H1 (cell line): Measurements from ENCODE around the gene TTC8. TPM values are rescaled to one million over a fixed set of nuclear protein-coding genes. Genes with fewer than 3 reads are reported as not detected.

Source experiments
- CTCF ChIA-PET: fragments of 300-600 bp; sonication (Branson Sonifier 250); formaldehyde crosslinking; loops from one replicate; lab custom pipeline; 2021; ENCODE audit not compliant: partially characterized antibody; lab: Charles Lee
- POLR2A ChIA-PET: fragments of 300-600 bp; sonication (Branson Sonifier 250); formaldehyde crosslinking; loops from one replicate; lab custom pipeline; 2021; ENCODE audit warnings: inconsistent platforms; ENCODE audit not compliant: partially characterized antibody; lab: Charles Lee
- DNase-seq, 2 experiments: peaks; one replicate each; pipeline versions ENCODE4 v3.0.0 to v3.0.0-alpha.2; 2010 to 2022; ENCODE audit warnings: low spot score in 2 of 2, low read depth in 1 of 2, mixed read lengths in 1 of 2
- FAIRE-seq: peaks from 2 replicates; lab custom pipeline; 2011; peaks lifted over from hg19 to GRCh38; lab: Jason Lieb, UNC
- H2AFZ ChIP-seq: 2 replicates; pipeline ENCODE4 v1.8.1; 2012; ENCODE audit warnings: low read length, inconsistent platforms
- H2AK5ac ChIP-seq: 2 replicates; pipeline ENCODE4 v1.6.1; 2013; ENCODE audit warnings: low read depth, low read length
- H2BK120ac ChIP-seq: replicated peaks from 2 replicates; pipeline ENCODE3; 2013; ENCODE audit warnings: low read depth, low read length, inconsistent platforms
- H2BK12ac ChIP-seq: 2 replicates; pipeline ENCODE4 v1.6.1; 2013; ENCODE audit warnings: low read depth, low read length
- H2BK15ac ChIP-seq: 2 replicates; pipeline ENCODE4 v1.6.1; 2013; ENCODE audit warnings: low read length
- H2BK20ac ChIP-seq: 2 replicates; pipeline ENCODE4 v1.6.1; 2013; ENCODE audit warnings: low read length
- H2BK5ac ChIP-seq: 2 replicates; pipeline ENCODE4 v1.6.1; 2013; ENCODE audit warnings: low read depth, low read length
- H3K14ac ChIP-seq: 2 replicates; pipeline ENCODE4 v1.6.1; 2013; ENCODE audit warnings: inconsistent platforms; ENCODE audit not compliant: insufficient read length
- H3K18ac ChIP-seq: 2 replicates; pipeline ENCODE4 v1.6.1; 2013; ENCODE audit warnings: low read length; ENCODE audit errors: extremely low read depth
- H3K23ac ChIP-seq: 2 replicates; pipeline ENCODE4 v1.6.1; 2013; ENCODE audit warnings: inconsistent platforms; ENCODE audit not compliant: insufficient read length
- H3K23me2 ChIP-seq: 2 replicates; pipeline ENCODE4 v1.6.1; 2013; ENCODE audit warnings: low read depth, low read length
- H3K27ac ChIP-seq: 2 replicates; pipeline ENCODE4 v1.6.1; 2011; ENCODE audit warnings: low read depth, low read length, inconsistent platforms
- H3K27me3 ChIP-seq, 4 experiments: replicated peaks in 1 of 4; 1 replicate in 1 of 4; 2 replicates in 3 of 4; pipeline versions ENCODE4 v1.6.1 to v1.8.1; 2011 to 2013; ENCODE audit warnings: low read length in 3 of 4, mild to moderate bottlenecking in 3 of 4, inconsistent platforms in 2 of 4, mixed read lengths in 2 of 4, moderate library complexity in 1 of 4; ENCODE audit not compliant: control insufficient read depth in 3 of 4, insufficient read depth in 3 of 4; ENCODE audit errors: extremely low read depth in 1 of 4
- H3K36me3 ChIP-seq, 4 experiments: 2 replicates each; pipeline versions ENCODE4 v1.6.1 to v1.8.1; 2011 to 2013; ENCODE audit warnings: mild to moderate bottlenecking in 4 of 4, low read length in 3 of 4, moderate library complexity in 2 of 4, control low read depth in 1 of 4, inconsistent platforms in 1 of 4; ENCODE audit not compliant: insufficient read depth in 4 of 4, control insufficient read depth in 2 of 4
- H3K4ac ChIP-seq: replicated peaks from 2 replicates; pipeline ENCODE3; 2013; ENCODE audit warnings: low read length, low read depth, mixed read lengths, inconsistent platforms; ENCODE audit not compliant: insufficient read length
- H3K4me1 ChIP-seq, 4 experiments: replicated peaks in 1 of 4; 1 replicate in 1 of 4; 2 replicates in 3 of 4; pipeline versions ENCODE4 v1.6.1 to v1.8.1; 2011 to 2013; ENCODE audit warnings: low read length in 3 of 4, inconsistent platforms in 2 of 4, mixed read lengths in 1 of 4; ENCODE audit not compliant: insufficient read depth in 4 of 4, control insufficient read depth in 3 of 4
- H3K4me2 ChIP-seq, 2 experiments: 2 replicates each; pipeline versions ENCODE4 v1.6.1 to v1.8.1; 2011 to 2013; ENCODE audit warnings: low read depth in 2 of 2, low read length in 2 of 2, control low read depth in 1 of 2, inconsistent platforms in 1 of 2, mild to moderate bottlenecking in 1 of 2; ENCODE audit not compliant: insufficient read depth in 1 of 2
- H3K4me3 ChIP-seq, 4 experiments: fragments of 200-600, 300-600 bp in 1 of 4; sonication (generic), shearing (Covaris generic), sonication (Bioruptor Twin) in 1 of 4; 2 replicates each; pipeline versions ENCODE4 v1.5.1 to v1.8.1; 2011 to 2016; ENCODE audit warnings: low read length in 4 of 4, low read depth in 3 of 4, control low read depth in 2 of 4, inconsistent platforms in 2 of 4, mild to moderate bottlenecking in 2 of 4, mixed read lengths in 1 of 4, moderate library complexity in 1 of 4; ENCODE audit not compliant: insufficient read depth in 2 of 4; ENCODE audit errors: extremely low read depth in 1 of 4
- H3K56ac ChIP-seq: replicated peaks from 2 replicates; pipeline ENCODE3; 2013; ENCODE audit warnings: low read depth, mild to moderate bottlenecking, mixed read lengths, low read length, inconsistent platforms; ENCODE audit not compliant: insufficient read length
- H3K79me1 ChIP-seq: 2 replicates; pipeline ENCODE4 v1.6.1; 2013; ENCODE audit warnings: low read depth, low read length, control low read depth
- H3K79me2 ChIP-seq, 2 experiments: 2 replicates each; pipeline versions ENCODE4 v1.6.1 to v1.8.1; 2012 to 2013; ENCODE audit warnings: low read length in 2 of 2, mild to moderate bottlenecking in 2 of 2, inconsistent platforms in 1 of 2; ENCODE audit not compliant: insufficient read depth in 2 of 2, control insufficient read depth in 1 of 2
- H3K9ac ChIP-seq, 4 experiments: replicated peaks in 1 of 4; 1 replicate in 1 of 4; 2 replicates in 3 of 4; pipeline versions ENCODE4 v1.6.1 to v1.8.1; 2011 to 2013; ENCODE audit warnings: low read depth in 3 of 4, low read length in 3 of 4, control low read depth in 2 of 4, mild to moderate bottlenecking in 2 of 4, moderate library complexity in 2 of 4, inconsistent platforms in 1 of 4; ENCODE audit errors: extremely low read depth in 1 of 4
- H3K9me3 ChIP-seq, 2 experiments: 2 replicates each; pipeline versions ENCODE4 v1.6.1 to v1.8.1; 2012 to 2013; ENCODE audit warnings: mild to moderate bottlenecking in 2 of 2, moderate library complexity in 2 of 2, control low read depth in 1 of 2, inconsistent platforms in 1 of 2, low read depth in 1 of 2, low read length in 1 of 2, mixed read lengths in 1 of 2; ENCODE audit not compliant: insufficient read depth in 2 of 2
- H4K20me1 ChIP-seq, 2 experiments: replicated peaks in 1 of 2; 2 replicates each; pipeline versions ENCODE3 to v1.8.1; 2011 to 2013; ENCODE audit warnings: inconsistent platforms in 2 of 2, low read length in 2 of 2, mild to moderate bottlenecking in 1 of 2; ENCODE audit not compliant: insufficient read depth in 2 of 2, control insufficient read depth in 1 of 2
- H4K5ac ChIP-seq: 2 replicates; pipeline ENCODE4 v1.6.1; 2013; ENCODE audit warnings: low read length, low read depth, mixed read lengths, inconsistent platforms; ENCODE audit not compliant: insufficient read length
- H4K8ac ChIP-seq: 2 replicates; pipeline ENCODE4 v1.8.0; 2013; ENCODE audit warnings: mild to moderate bottlenecking, moderate library complexity, low read length, inconsistent platforms; ENCODE audit not compliant: insufficient read depth; ENCODE audit errors: extremely low read depth
- H4K91ac ChIP-seq: replicated peaks from 2 replicates; pipeline ENCODE3; 2013; ENCODE audit warnings: low read length, mixed read lengths, inconsistent platforms; ENCODE audit not compliant: insufficient read length
- BCL11A ChIP-seq, 2 experiments: IDR thresholded peaks; one replicate each; pipeline ENCODE4 v1.6.1; 2011; ENCODE audit warnings: low read depth in 2 of 2, low read length in 2 of 2, mild to moderate bottlenecking in 2 of 2
- KDM1A ChIP-seq: fragments of 200-600, 300-600 bp; sonication (generic); IDR thresholded peaks from 2 replicates; pipeline ENCODE4 v1.7.1; 2016; ENCODE audit warnings: mild to moderate bottlenecking, low read length, borderline replicate concordance
- POLR2AphosphoS5 ChIP-seq: IDR thresholded peaks from 2 replicates; pipeline ENCODE4 v1.6.1; 2011; ENCODE audit warnings: low read depth, low read length
- RXRA ChIP-seq: IDR thresholded peaks from 2 replicates; pipeline ENCODE4 v1.6.1; 2011; ENCODE audit warnings: low read depth, mild to moderate bottlenecking, low read length, moderate library complexity; ENCODE audit not compliant: insufficient read depth
- SP1 ChIP-seq: IDR thresholded peaks from 2 replicates; pipeline ENCODE4 v1.6.1; 2011; ENCODE audit warnings: low read depth, low read length
- TAF7 ChIP-seq: optimal IDR thresholded peaks from 2 replicates; pipeline ENCODE3; 2011; ENCODE audit warnings: low read depth, mild to moderate bottlenecking, inconsistent platforms, low read length, moderate library complexity, borderline replicate concordance
- WGBS, 2 experiments: shearing (Covaris generic) in 1 of 2; methylation state at CpG; one replicate each; pipeline versions ENCODE4 v1.1.6 to v1.1.7; 2013 to 2015; ENCODE audit warnings: low lambda C conversion rate in 2 of 2, mixed read lengths in 2 of 2, inconsistent platforms in 1 of 2, low coverage in 1 of 2, missing lambda C conversion rate in 1 of 2; ENCODE audit not compliant: insufficient replicate concordance in 2 of 2, insufficient coverage in 1 of 2, insufficient read length in 1 of 2; ENCODE audit errors: extremely low coverage in 1 of 2, missing lambda C conversion rate in 1 of 2; 5-methylcytosine and 5-hydroxymethylcytosine counted together
- polyA plus RNA-seq, 7 experiments: library from polyadenylated mRNA; depleted of rRNA in 3 of 7; stranded (reverse) in 5 of 7; unstranded in 2 of 7; fragments of >200 nt in 5 of 7; fragments of 200-250 nt in 2 of 7; gene quantifications; 1 replicate in 5 of 7; 2 replicates in 1 of 7; 4 replicates in 1 of 7; pipeline versions ENCODE4 v1.2.1 to v1.2.3, GENCODE V29; 2011 to 2013; ENCODE audit warnings: missing spikeins in 2 of 7, mixed read lengths in 2 of 7
- total RNA-seq: library from RNA; stranded (reverse); fragmentation: NEBNext Ultra II Directional; extraction: Animal tissue kit (Norgen Biotek cat#: 25700); gene quantifications from 2 replicates; pipeline ENCODE4 v1.2.1, GENCODE V29; 2021
- TF ChIP-seq, protein P1 (sequence below): IDR thresholded peaks from 2 replicates; pipeline ENCODE4 v1.6.1; 2012; ENCODE audit warnings: low read length, inconsistent platforms

Gene TTC8
- total and polyA plus RNA-seq, 2 of the 8 experiments (the other 6 are each of a cell fraction or from before 2014, with no cell fraction given): 13.1 to 13.5 TPM

DNA sequence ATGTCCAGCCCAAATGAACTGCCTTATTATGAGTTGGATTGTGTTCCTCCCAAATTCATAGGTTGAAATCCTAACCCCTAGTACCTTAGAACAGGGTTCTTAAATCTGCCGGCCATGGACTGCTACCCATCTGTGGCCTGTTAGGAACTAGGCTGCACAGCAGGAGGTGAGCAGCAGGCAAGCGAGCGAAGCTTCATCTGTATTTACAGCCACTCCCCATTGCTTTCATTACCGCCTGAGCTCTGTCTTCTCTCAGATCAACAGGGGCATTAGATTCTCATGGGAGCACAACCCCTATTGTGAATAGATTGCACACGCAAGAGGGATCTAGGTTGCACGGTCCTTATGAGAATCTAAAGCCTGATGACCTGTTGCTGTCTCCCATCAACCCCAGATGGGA is 21.9 kb upstream of the TTC8 start (continued):
- TF ChIP-seq SP1: no peak

DNA sequence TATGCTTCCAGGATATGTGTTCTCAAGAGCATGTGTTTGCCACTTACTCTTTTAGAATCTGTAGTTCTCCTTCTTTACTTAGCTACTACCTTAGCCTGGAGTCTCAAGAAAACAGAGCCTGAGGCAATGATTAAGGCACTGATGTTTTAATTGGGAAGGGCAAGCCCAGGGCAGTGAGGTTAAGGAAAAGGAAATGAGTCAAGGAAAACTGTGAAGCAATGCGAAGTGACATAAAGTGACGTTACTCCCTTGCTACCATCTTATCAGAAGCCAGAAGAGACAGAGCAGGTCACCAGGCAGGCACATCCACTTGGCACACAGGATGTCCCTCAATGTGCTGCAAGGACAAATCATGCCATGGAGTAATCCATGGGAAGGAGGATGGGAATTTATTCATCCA is 20.4 kb upstream of the TTC8 start:
- H3K14ac ChIP-seq: no peak overlapping the region
- H3K4me3 ChIP-seq: no peak overlapping the region
- DNase-seq (no peak), FAIRE-seq (no peak)
- H3K4ac ChIP-seq: no peak overlapping the region
- H2AFZ ChIP-seq: no peak overlapping the region
- H2BK20ac ChIP-seq: no peak overlapping the region
- H3K56ac ChIP-seq: no peak overlapping the region
- no peak overlapping the region for H3K9ac ChIP-seq
- peaks cover 7 to 8% of the 10 kb centered on the region in 2 experiments; a peak in 2 of 4 replicates for H3K9me3 ChIP-seq
- no peak overlapping the region for H2AK5ac ChIP-seq
- CTCF ChIA-PET: no interaction called here
- no peak overlapping the region for H2BK120ac ChIP-seq
- POLR2A ChIA-PET: no interaction called here
- no peaks in the 10 kb centered on the region for H4K20me1 ChIP-seq
- H3K18ac ChIP-seq: no peak overlapping the region
- H3K23ac ChIP-seq: no peak overlapping the region
- H3K23me2 ChIP-seq: no peaks in the 10 kb centered on the region
- no peak overlapping the region for H3K4me2 ChIP-seq
- 100% methylated on average over 2 of the region's 2 CpGs; no CpG with 5 or more reads in 1 of the 2 experiments for WGBS, 2 experiments
- no peaks in the 10 kb centered on the region for H3K27me3 ChIP-seq
- H4K8ac ChIP-seq: no peak overlapping the region
- no peak overlapping the region for H3K27ac ChIP-seq
- H4K91ac ChIP-seq: no peak overlapping the region
- H2BK5ac ChIP-seq: no peak overlapping the region
- TF ChIP-seq POLR2AphosphoS5 (no peak), TAF7 (no peak), BCL11A (IDR thresholded peaks at IDR 0.05; ENCODE audit: low read depth in 2 of 2, low read length in 2 of 2) (no peak), KDM1A (no peak), RXRA (no peak)
- TF ChIP-seq, protein P1, sequence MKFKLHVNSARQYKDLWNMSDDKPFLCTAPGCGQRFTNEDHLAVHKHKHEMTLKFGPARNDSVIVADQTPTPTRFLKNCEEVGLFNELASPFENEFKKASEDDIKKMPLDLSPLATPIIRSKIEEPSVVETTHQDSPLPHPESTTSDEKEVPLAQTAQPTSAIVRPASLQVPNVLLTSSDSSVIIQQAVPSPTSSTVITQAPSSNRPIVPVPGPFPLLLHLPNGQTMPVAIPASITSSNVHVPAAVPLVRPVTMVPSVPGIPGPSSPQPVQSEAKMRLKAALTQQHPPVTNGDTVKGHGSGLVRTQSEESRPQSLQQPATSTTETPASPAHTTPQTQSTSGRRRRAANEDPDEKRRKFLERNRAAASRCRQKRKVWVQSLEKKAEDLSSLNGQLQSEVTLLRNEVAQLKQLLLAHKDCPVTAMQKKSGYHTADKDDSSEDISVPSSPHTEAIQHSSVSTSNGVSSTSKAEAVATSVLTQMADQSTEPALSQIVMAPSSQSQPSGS: no peak
- no peaks in the 10 kb centered on the region for H3K4me1 ChIP-seq
- no peaks in the 10 kb centered on the region for H3K79me1 ChIP-seq
- H4K5ac ChIP-seq: no peak overlapping the region
- H2BK15ac ChIP-seq: no peak overlapping the region
- H3K36me3 ChIP-seq: no peaks in the 10 kb centered on the region
- H2BK12ac ChIP-seq: no peak overlapping the region
- H3K79me2 ChIP-seq: no peaks in the 10 kb centered on the region
